Vagina (tissue), 2 donors: ENCODE results near the gene NPIPB6. TPM values are rescaled to one million over a fixed set of nuclear protein-coding genes. Genes with fewer than 3 reads are reported as not detected.

Source experiments
- DNase-seq, 2 donors: peaks; one replicate each; pipeline ENCODE4 v3.0.0-alpha.2; 2017; ENCODE audit errors: extremely low spot score in 2 of 2
- H3K27ac ChIP-seq: fragments of 200-600 bp; sonication (generic); one replicate; pipeline ENCODE4 v1.5.1; 2019
- H3K27me3 ChIP-seq: fragments of 200-600 bp; sonication (generic); one replicate; pipeline ENCODE4 v1.5.1; 2019
- H3K36me3 ChIP-seq, 2 donors: fragments of 200-600 bp; sonication (generic); one replicate each; pipeline ENCODE4 v1.5.1; 2017 to 2019
- H3K4me1 ChIP-seq: fragments of 200-600 bp; sonication (generic); one replicate; pipeline ENCODE4 v1.5.1; 2019
- H3K4me3 ChIP-seq, 2 donors: fragments of 200-600 bp; sonication (generic); 1 replicate in 1 of 2; 2 replicates in 1 of 2; pipeline ENCODE4 v1.5.1; 2016 to 2019
- H3K9me3 ChIP-seq: fragments of 200-600 bp; sonication (generic); one replicate; pipeline ENCODE4 v1.5.1; 2019
- POLR2A ChIP-seq, 2 donors: fragments of 450-650 bp; IDR thresholded peaks; one replicate each; pipeline ENCODE4 v1.6.1; 2017; ENCODE audit warnings: antibody characterized with exemption in 2 of 2, mild to moderate bottlenecking in 2 of 2, moderate library complexity in 2 of 2
- POLR2AphosphoS5 ChIP-seq, 2 donors: sonication (generic); formaldehyde crosslinking; IDR thresholded peaks; one replicate each; pipeline ENCODE4 v1.9.0; 2017; ENCODE audit warnings: antibody characterized with exemption in 2 of 2, mild to moderate bottlenecking in 2 of 2, low read depth in 1 of 2; ENCODE audit not compliant: insufficient read depth in 1 of 2
- intact Hi-C: fragments of 100-400 bp; cut with DNase I; formaldehyde crosslinking; loops from one replicate; pipeline ENCODE4 v1.15.1; 2023
- total RNA-seq: library from RNA; depleted of rRNA; stranded (reverse); fragments of >200 nt; gene quantifications from one replicate; pipeline ENCODE4 v1.2.3, GENCODE V29; 2016
- TF ChIP-seq, protein P1 (sequence below), 3 experiments: fragments of 450-650 bp in 2 of 3; fragments of 200-600 bp in 1 of 3; sonication (generic) in 1 of 3; IDR thresholded peaks; one replicate each; pipeline ENCODE4 v1.5.1; 2017 to 2019; ENCODE audit warnings: antibody characterized with exemption in 3 of 3, mild to moderate bottlenecking in 2 of 3, moderate library complexity in 2 of 3

NPIPB6 gene
- total RNA-seq, 1 donor from 2014 or later: 7.6 TPM

- DNase-seq: no peak
- H3K36me3 ChIP-seq: no peaks in the 10 kb centered on the region
- H3K27ac ChIP-seq: no peak overlapping the region
- H3K9me3 ChIP-seq: no peaks in the 10 kb centered on the region
- H3K4me1 ChIP-seq: no peaks in the 10 kb centered on the region
- H3K27me3 ChIP-seq: no peaks in the 10 kb centered on the region
- no peak overlapping the region for H3K4me3 ChIP-seq
- TF ChIP-seq POLR2AphosphoS5 (IDR thresholded peaks at IDR 0.05; ENCODE audit: insufficient read depth in 1 of 2, low read depth in 1 of 2) (no peak), POLR2A (IDR thresholded peaks at IDR 0.05) (no peak)
- TF ChIP-seq, protein P1, sequence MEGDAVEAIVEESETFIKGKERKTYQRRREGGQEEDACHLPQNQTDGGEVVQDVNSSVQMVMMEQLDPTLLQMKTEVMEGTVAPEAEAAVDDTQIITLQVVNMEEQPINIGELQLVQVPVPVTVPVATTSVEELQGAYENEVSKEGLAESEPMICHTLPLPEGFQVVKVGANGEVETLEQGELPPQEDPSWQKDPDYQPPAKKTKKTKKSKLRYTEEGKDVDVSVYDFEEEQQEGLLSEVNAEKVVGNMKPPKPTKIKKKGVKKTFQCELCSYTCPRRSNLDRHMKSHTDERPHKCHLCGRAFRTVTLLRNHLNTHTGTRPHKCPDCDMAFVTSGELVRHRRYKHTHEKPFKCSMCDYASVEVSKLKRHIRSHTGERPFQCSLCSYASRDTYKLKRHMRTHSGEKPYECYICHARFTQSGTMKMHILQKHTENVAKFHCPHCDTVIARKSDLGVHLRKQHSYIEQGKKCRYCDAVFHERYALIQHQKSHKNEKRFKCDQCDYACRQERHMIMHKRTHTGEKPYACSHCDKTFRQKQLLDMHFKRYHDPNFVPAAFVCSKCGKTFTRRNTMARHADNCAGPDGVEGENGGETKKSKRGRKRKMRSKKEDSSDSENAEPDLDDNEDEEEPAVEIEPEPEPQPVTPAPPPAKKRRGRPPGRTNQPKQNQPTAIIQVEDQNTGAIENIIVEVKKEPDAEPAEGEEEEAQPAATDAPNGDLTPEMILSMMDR (IDR thresholded peaks at IDR 0.05): no peak
- intact Hi-C loops: no loop called here
Observed at GRCh38 chr16:28301154-28301553, 62.2 kb downstream of the NPIPB6 start.

DNA sequence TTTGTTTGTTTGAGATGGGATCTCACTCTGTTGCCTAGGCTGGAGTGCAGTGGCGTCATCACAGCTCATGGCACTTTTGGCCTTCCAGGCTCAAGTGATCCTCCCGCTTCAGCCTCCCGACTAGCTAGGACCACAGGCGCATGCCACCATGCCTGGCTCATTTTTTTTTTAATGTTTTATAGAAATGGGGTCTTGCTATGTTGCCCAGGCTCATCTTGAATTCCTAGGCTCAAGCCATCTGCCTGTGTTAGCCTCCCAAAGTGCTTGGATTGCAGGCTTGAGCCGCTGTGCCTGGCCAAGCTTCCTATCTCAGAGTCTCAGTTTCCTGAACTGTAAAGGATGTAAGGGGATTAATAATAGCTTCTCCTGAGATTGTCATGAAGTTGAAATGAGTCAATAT is 63.0 kb downstream of the NPIPB6 start:
- Histone ChIP-seq H3K9me3 (no peaks in the 10 kb centered on the region), H3K27ac (no peak overlapping the region), H3K4me3 (no peak overlapping the region), H3K36me3 (no peaks in the 10 kb centered on the region), H3K27me3 (no peaks in the 10 kb centered on the region), H3K4me1 (no peaks in the 10 kb centered on the region)
- DNase-seq: no peak
- intact Hi-C loops: no loop called here
- TF ChIP-seq, protein P1 (IDR thresholded peaks at IDR 0.05): no peak
- TF ChIP-seq POLR2AphosphoS5 (IDR thresholded peaks at IDR 0.05; ENCODE audit: insufficient read depth in 1 of 2, low read depth in 1 of 2): no peak
- no peak for TF ChIP-seq POLR2A (IDR thresholded peaks at IDR 0.05)

DNA sequence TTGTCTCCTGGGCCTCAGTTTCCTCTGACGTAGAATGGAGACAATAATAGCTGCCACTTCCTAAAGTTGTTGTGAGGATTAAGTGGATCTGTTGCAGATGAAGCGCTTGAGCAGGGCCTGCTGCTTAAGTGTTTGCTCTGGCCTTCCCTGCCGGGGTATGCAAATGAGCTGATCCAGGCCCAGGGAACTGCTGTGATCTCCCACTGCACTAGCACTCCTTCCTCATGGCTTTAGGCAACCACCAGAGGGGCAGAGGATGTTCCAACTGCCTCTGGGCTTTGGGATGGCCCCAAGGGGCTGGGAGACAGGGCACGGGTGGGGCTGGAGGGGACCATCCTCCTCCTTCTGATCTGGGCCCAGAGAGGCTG is 64.8 kb downstream of the NPIPB6 start:
- TF ChIP-seq POLR2A (IDR thresholded peaks at IDR 0.05): no peak
- TF ChIP-seq, protein P1 (IDR thresholded peaks at IDR 0.05): no peak
- no peak for DNase-seq
- no peaks in the 10 kb centered on the region for H3K27me3 ChIP-seq
- H3K36me3 ChIP-seq: no peaks in the 10 kb centered on the region
- no peaks in the 10 kb centered on the region for H3K9me3 ChIP-seq
- no peak overlapping the region for H3K27ac ChIP-seq
- H3K4me1 ChIP-seq: peaks cover 3% of the 10 kb centered on the region
- H3K4me3 ChIP-seq: no peak overlapping the region
- intact Hi-C loops: no loop called here

GRCh38 chr16:28297784-28298510 is 65.4 kb downstream of the NPIPB6 start:
- Histone ChIP-seq H3K4me1 (peaks cover 9% of the 10 kb centered on the region), H3K4me3 (no peak overlapping the region), H3K9me3 (no peaks in the 10 kb centered on the region), H3K27me3 (no peaks in the 10 kb centered on the region), H3K36me3 (no peaks in the 10 kb centered on the region), H3K27ac (no peak overlapping the region)
- DNase-seq: no peak
- TF ChIP-seq POLR2A (IDR thresholded peaks at IDR 0.05): no peak
- intact Hi-C loops: no loop called here

DNA sequence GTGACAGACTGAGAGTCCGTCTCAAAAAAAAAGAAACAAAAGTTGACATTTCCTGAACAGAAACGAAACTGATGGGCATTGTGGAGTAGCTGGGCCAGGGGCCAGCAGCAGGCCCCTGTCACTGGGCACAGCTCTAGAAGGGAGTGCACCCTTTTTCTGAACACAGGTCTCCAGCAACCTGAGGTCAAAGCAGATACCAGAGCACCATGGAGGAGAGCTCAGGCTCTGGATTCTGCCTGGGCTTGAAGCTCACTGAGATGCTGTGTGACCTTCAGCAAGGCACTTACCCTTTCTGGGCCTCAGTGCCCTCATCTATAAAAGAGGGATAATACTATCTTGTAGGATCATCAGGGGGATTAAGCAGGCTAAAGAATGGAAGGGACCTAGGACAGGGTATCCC is 66.0 kb downstream of the NPIPB6 start:
- intact Hi-C loops: no loop called here
- Histone ChIP-seq H3K9me3 (no peaks in the 10 kb centered on the region), H3K36me3 (no peaks in the 10 kb centered on the region), H3K27me3 (no peaks in the 10 kb centered on the region), H3K27ac (no peak overlapping the region), H3K4me1 (peaks cover 13% of the 10 kb centered on the region), H3K4me3 (no peak overlapping the region)
- no peak for DNase-seq
- TF ChIP-seq, protein P1 (IDR thresholded peaks at IDR 0.05): no peak
- TF ChIP-seq POLR2AphosphoS5 (IDR thresholded peaks at IDR 0.05; ENCODE audit: insufficient read depth in 1 of 2, low read depth in 1 of 2) (no peak), POLR2A (IDR thresholded peaks at IDR 0.05) (no peak)
